GM23338 (cell line): ENCODE measurements around the gene ARSB. TPM values are rescaled to one million over a fixed set of nuclear protein-coding genes. Genes with fewer than 3 reads are reported as not detected.

Experiments
- ATAC-seq: fragments of 200-7000 bp; cut with Tn5 transposase; 3 replicates; pipeline ENCODE4 v1.9.1; 2020
- DNase-seq: peaks from one replicate; pipeline ENCODE4 v3.0.0-alpha.2; 2015; ENCODE audit warnings: low spot score
- H2AFZ ChIP-seq: fragments of 200-600 bp; sonication (generic); 2 replicates; pipeline ENCODE4 v1.8.0; 2016; ENCODE audit warnings: antibody characterized with exemption, mild to moderate bottlenecking, moderate library complexity
- H3F3A ChIP-seq: fragments of 200-600 bp; sonication (generic); replicated peaks from 2 replicates; pipeline ENCODE4 v1.8.0; 2017; ENCODE audit warnings: antibody characterized with exemption, mixed run types, low read depth
- H3K27ac ChIP-seq: fragments of 200-600 bp; sonication (generic); 2 replicates; pipeline ENCODE4 v1.6.1; 2016; ENCODE audit warnings: low read depth
- H3K27me3 ChIP-seq: fragments of 200-600 bp; sonication (generic); 2 replicates; pipeline ENCODE4 v1.8.0; 2016; ENCODE audit warnings: mild to moderate bottlenecking, mixed run types, moderate library complexity; ENCODE audit not compliant: insufficient read depth
- H3K36me3 ChIP-seq: fragments of 200-600 bp; sonication (generic); 2 replicates; pipeline ENCODE4 v1.8.0; 2016; ENCODE audit warnings: mild to moderate bottlenecking; ENCODE audit not compliant: insufficient read depth
- H3K4me1 ChIP-seq: fragments of 200-600 bp; sonication (generic); 2 replicates; pipeline ENCODE4 v1.8.0; 2016; ENCODE audit warnings: mild to moderate bottlenecking, moderate library complexity; ENCODE audit not compliant: insufficient read depth
- H3K4me2 ChIP-seq: fragments of 200-600 bp; sonication (generic); 2 replicates; pipeline ENCODE4 v1.7.1; 2017; ENCODE audit warnings: mixed run types
- H3K4me3 ChIP-seq: fragments of 200-600 bp; sonication (generic); 2 replicates; pipeline ENCODE4 v1.6.1; 2016; ENCODE audit warnings: mixed run types
- H3K79me2 ChIP-seq: fragments of 200-600 bp; sonication (generic); replicated peaks from 2 replicates; pipeline ENCODE4 v1.8.0; 2017; ENCODE audit warnings: mild to moderate bottlenecking; ENCODE audit not compliant: insufficient read depth
- H3K9me2 ChIP-seq: fragments of 200-600 bp; sonication (generic); 2 replicates; pipeline ENCODE4 v1.8.0; 2017; ENCODE audit not compliant: insufficient read depth
- H4K20me1 ChIP-seq: fragments of 200-600 bp; sonication (generic); replicated peaks from 2 replicates; pipeline ENCODE4 v1.8.0; 2017; ENCODE audit warnings: mild to moderate bottlenecking; ENCODE audit not compliant: insufficient read depth
- H3K27ac Mint-ChIP-seq: 2 replicates; pipeline ENCODE4 v1.8.0; 2020; ENCODE audit warnings: inconsistent platforms, mild to moderate bottlenecking, moderate library complexity, mixed read lengths
- H3K27me3 Mint-ChIP-seq: 3 replicates; pipeline ENCODE4 v1.8.0; 2022; ENCODE audit warnings: low read depth, mild to moderate bottlenecking, moderate library complexity, mixed read lengths, inconsistent platforms; ENCODE audit not compliant: insufficient read depth, poor library complexity
- H3K36me3 Mint-ChIP-seq: 3 replicates; pipeline ENCODE4 v1.8.0; 2021; ENCODE audit warnings: low read depth, mild to moderate bottlenecking, inconsistent platforms, moderate library complexity, mixed read lengths
- H3K4me1 Mint-ChIP-seq: 3 replicates; pipeline ENCODE4 v1.8.0; 2020; ENCODE audit warnings: mild to moderate bottlenecking, inconsistent platforms, mixed read lengths
- H3K4me3 Mint-ChIP-seq: 3 replicates; pipeline ENCODE4 v1.8.0; 2021; ENCODE audit warnings: moderate library complexity, mild to moderate bottlenecking, inconsistent platforms, mixed read lengths
- H3K9me3 Mint-ChIP-seq: 3 replicates; pipeline ENCODE4 v1.8.0; 2020; ENCODE audit warnings: moderate library complexity, mild to moderate bottlenecking, inconsistent platforms, mixed read lengths
- CREB1 ChIP-seq: fragments of 250-450 bp; sonication (Bioruptor Pico); IDR thresholded peaks from 2 replicates; pipeline ENCODE4 v1.5.0; 2020; ENCODE audit warnings: low read depth, mild to moderate bottlenecking, moderate library complexity
- ETS1 ChIP-seq: IDR thresholded peaks from 2 replicates; pipeline ENCODE4 v1.6.1; 2016; ENCODE audit warnings: antibody characterized with exemption
- EZH2 ChIP-seq: fragments of 200-600 bp; sonication (generic); IDR thresholded peaks from one replicate; pipeline ENCODE4 v1.8.0; 2017; ENCODE audit warnings: antibody characterized with exemption, mild to moderate bottlenecking, low read depth; ENCODE audit not compliant: unreplicated experiment
- EZH2phosphoT487 ChIP-seq: fragments of 200-600 bp; sonication (generic); IDR thresholded peaks from one replicate; pipeline ENCODE4 v1.8.1; 2018; ENCODE audit warnings: antibody characterized with exemption; ENCODE audit not compliant: unreplicated experiment
- POLR2AphosphoS5 ChIP-seq: IDR thresholded peaks from 2 replicates; pipeline ENCODE4 v1.6.1; 2016; ENCODE audit warnings: antibody characterized with exemption, low read depth
- STAT1 ChIP-seq: IDR thresholded peaks from one replicate; pipeline ENCODE4 v1.6.1; 2016; ENCODE audit warnings: antibody characterized with exemption; ENCODE audit not compliant: unreplicated experiment
- ZNF114 ChIP-seq: fragments of 250-450 bp; sonication (Bioruptor Pico); IDR thresholded peaks from 2 replicates; pipeline ENCODE4 v1.5.0; 2020; ENCODE audit warnings: mild to moderate bottlenecking, moderate library complexity
- ZNF331 ChIP-seq: fragments of 250-450 bp; sonication (Bioruptor Pico); IDR thresholded peaks from 2 replicates; pipeline ENCODE4 v1.5.0; 2020; ENCODE audit warnings: low read depth, mild to moderate bottlenecking, moderate library complexity
- ZNF462 ChIP-seq: fragments of 250-450 bp; sonication (Bioruptor Pico); IDR thresholded peaks from 2 replicates; pipeline ENCODE4 v1.5.0; 2020; ENCODE audit warnings: mild to moderate bottlenecking, moderate library complexity
- polyA plus RNA-seq: library from polyadenylated mRNA; unstranded; fragments of >200 nt; fragmentation: Nextera tagmentation; extraction: Ambion mirVana; gene quantifications from 2 replicates; pipeline ENCODE4 v1.2.1, GENCODE V29; 2016
- total RNA-seq: library from RNA; depleted of rRNA; stranded (reverse); fragments of >200 nt; shearing (Covaris generic); gene quantifications from 2 replicates; pipeline ENCODE4 v1.2.3, GENCODE V29; 2014

ARSB gene
- total and polyA plus RNA-seq, 2 experiments from 2014 or later: 7.4 to 24.6 TPM

- TF ChIP-seq EZH2 (no peak), ZNF462 (CRISPR knock-in tag) (no peak), ZNF114 (CRISPR knock-in tag) (no peak)
Observed at GRCh38 chr5:78735834-78736463, 249.2 kb downstream of the ARSB start (continued).

GRCh38 chr5:78734950-78735349, 250.2 kb downstream of the ARSB start:
- H3F3A ChIP-seq: no peaks in the 10 kb centered on the region
- H3K9me3 Mint-ChIP-seq: peaks cover 14% of the 10 kb centered on the region; the same call in 2 of the 3 replicates
- no peak overlapping the region for H3K27ac Mint-ChIP-seq
- H3K9me2 ChIP-seq: peaks cover 5% of the 10 kb centered on the region; the same call in 1 of the 2 replicates
- peaks cover 6% of the 10 kb centered on the region for H3K4me1 Mint-ChIP-seq
- no peak overlapping the region for H3K27ac ChIP-seq
- H3K36me3 ChIP-seq: peaks cover 3% of the 10 kb centered on the region; the same call in 1 of the 2 replicates
- no peaks in the 10 kb centered on the region for H3K79me2 ChIP-seq
- H3K27me3 ChIP-seq: no peaks in the 10 kb centered on the region
- H4K20me1 ChIP-seq: no peaks in the 10 kb centered on the region
- H3K4me3 ChIP-seq: no peak overlapping the region
- H3K4me2 ChIP-seq: no peak overlapping the region
- H2AFZ ChIP-seq: no peak overlapping the region
- peaks cover 4% of the 10 kb centered on the region for H3K27me3 Mint-ChIP-seq
- DNase-seq (no peak), ATAC-seq (no peak)
- no peaks in the 10 kb centered on the region for H3K36me3 Mint-ChIP-seq
- H3K4me1 ChIP-seq: peaks cover 16% of the 10 kb centered on the region
- no peak overlapping the region for H3K4me3 Mint-ChIP-seq
- no peak for TF ChIP-seq EZH2phosphoT487
- no peak for TF ChIP-seq ZNF331 (CRISPR knock-in tag)
- no peak for TF ChIP-seq POLR2AphosphoS5
- no peak for TF ChIP-seq CREB1 (CRISPR knock-in tag)
- no peak for TF ChIP-seq ZNF462 (CRISPR knock-in tag)
- no peak for TF ChIP-seq STAT1
- no peak for TF ChIP-seq ETS1
